HG03558 (cell line): ENCODE measurements around the gene EEF1AKMT1.
"Not testable (repeated sequence)": the region's sequence is repeated elsewhere in the genome, so short reads cannot be mapped to it uniquely, and the experiment has no call there.

ENCODE experiments used
- ATAC-seq: cut with Tn5 transposase; IDR thresholded peaks from one replicate; pipeline ENCODE4 v1.9.1; 2021; ENCODE audit warnings: moderate number of reproducible peaks; ENCODE audit not compliant: unreplicated experiment; ENCODE audit errors: extremely low read depth

The EEF1AKMT1 gene

DNA sequence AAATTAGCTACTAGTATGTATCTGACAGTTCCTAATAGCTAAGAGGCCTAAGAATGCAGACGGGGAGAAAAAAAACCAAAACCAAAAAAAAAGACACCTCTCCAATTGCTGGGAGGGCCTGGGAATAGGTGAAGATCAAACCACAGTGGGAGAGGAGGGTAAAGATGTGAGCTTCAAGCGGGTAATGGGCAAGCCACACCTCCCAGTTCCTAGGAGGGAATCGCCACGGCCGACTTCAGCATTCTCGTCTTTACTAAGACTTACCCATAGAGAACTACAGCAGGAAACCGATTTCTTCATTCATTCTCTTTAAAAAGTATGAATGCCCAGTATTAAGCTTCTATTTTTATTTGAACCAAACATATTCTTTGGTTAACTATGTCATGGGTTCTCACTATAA is 5.6 kb upstream of the EEF1AKMT1 start:
- no peak for ATAC-seq

DNA sequence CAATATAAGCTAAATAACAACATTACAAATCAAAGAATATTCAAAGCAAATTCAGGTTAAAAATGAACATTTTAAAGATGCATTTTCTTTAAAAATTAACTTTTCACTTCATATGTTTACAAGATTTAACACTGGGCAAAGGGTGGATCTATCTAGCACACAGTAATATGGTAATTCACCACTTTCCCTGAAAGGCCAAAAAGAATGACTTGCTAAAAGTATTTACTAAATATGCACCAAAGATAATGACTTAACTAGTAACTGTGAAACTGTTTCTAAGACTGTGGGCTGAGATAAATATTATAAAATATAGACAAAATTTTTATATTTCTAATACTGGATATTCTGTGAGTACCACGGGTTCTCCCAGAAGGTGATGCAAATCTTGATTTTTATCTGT is 4.5 kb upstream of the EEF1AKMT1 start:
- ATAC-seq: no peak

DNA sequence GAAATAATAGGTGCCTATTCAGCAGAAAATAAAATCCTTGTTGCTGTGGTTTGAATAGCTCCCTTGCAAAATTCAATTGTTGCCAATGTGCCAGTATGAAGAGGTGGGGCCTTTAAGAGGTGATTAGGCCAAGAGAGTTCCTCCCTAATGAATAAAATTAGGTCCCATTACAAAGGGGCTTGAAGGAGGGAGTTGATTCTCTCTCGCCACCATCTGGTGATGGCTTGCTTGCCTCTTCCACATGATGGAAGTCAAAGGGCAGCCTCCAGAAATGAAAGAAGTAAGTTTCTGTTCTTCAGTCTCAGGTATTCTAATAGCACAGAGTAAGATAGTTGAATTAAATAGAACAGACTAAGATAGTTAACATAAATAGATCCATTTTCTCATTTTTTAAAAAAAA is 3.0 kb upstream of the EEF1AKMT1 start:
- no peak for ATAC-seq

DNA sequence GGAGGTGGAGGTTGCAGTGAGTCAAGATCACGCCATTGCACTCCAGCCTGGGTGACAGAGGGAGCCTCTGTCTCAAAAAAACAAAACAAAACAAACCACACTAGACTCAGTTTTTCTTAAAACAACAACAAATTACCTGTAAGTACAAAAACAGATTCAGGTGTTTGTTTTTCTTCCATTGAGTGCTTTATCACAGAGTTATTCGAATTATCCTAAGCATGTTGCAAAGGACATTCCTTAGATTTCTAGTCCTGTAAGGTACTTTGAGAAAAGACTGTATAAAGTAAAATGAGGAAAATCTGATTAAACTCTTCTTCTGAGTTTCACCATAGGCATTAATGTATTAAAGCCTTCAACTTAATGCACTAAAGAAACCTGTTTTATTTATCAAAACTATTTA is 2.2 kb upstream of the EEF1AKMT1 start:
- no peak for ATAC-seq

DNA sequence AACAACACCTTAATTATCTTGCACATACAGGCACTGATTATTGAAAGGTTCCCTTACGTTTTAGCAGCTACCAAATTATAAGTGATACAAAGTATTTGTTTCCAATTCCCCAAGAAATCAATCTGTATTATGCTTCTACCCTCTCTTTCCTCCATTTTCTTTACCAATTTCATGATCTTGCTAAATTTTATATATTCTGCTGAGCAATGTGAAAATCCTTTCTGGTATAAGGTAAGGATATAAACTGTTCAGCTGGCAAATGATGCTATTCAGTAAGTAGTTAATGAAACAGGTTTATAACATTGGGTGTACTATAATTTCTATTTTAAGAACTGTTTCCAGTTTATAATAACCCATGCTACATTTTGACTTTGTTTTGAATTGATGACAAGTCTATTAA is 985 bp upstream of the EEF1AKMT1 start:
- no peak for ATAC-seq

DNA sequence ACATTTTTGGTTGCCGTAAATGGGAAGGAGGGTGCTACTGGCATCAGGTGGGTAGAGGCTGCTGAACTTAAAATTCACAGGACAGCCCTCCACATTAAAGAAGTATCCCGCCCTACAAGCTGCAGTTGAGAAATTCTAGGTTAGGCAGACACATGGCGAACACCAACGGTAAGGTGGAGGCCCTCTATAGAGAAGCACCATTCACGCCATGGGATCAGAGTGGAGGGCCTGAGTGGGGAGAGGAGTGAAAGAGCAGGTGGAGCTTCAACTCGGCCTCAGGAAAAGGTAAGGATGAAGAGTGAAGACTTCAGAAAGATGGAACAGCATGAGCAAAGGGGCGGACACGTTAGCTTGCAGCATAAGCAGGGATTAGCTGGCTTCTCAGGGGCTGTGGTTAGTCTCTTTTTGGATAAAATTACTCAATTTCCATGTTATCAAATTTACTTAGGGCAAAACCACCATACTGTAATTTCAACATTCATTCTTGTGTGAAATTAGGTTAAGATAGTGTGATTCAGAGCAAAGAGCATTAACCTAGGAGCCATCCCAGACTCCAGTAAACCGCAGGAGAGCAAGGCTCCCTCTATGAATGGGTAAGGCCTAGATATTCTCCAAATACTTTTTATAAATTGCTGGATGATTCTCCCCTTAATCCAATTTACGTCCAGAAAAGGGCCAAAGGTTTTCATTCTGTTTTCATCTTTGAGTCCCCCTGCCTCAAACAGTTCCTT is 1.2 kb downstream of the EEF1AKMT1 start:
- no peak for ATAC-seq

DNA sequence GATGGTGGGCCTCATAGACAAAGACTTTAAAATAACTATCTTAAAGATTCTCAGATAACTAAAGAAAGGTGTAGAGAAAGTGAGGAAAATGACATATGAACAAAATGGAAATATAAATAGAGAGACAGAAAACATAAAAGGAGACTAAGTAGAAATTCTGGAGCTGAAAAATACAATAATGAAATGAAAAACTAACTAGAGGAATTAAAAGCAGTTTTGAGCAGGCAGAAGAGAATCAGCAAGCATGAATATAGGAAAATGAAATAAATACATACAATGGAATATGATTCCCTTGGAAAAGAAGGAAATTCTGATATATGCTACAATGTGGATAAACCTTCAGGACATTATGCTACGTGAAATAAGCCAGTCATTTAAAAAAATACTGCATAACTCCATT is 3.9 kb downstream of the EEF1AKMT1 start:
- ATAC-seq: no peak

DNA sequence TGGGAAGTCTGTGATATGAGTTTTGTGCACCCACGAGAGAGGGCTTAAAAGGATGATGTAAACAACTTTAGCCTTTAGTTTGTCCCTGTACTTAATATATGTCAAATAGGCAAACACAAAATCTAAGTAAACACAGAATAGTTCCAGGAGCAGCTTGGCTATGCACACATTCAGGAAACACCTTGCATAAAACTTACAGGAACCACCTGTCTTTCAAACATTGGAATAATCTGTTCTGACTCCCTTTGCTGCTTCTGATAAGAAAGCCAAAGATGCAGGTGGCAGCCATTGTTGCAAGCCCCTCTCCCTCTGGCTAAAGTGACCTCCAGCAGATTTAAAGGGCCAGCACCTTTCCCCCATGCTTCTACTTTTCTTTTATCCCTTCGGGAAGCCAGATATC is 4.7 kb downstream of the EEF1AKMT1 start:
- ATAC-seq: no peak

DNA sequence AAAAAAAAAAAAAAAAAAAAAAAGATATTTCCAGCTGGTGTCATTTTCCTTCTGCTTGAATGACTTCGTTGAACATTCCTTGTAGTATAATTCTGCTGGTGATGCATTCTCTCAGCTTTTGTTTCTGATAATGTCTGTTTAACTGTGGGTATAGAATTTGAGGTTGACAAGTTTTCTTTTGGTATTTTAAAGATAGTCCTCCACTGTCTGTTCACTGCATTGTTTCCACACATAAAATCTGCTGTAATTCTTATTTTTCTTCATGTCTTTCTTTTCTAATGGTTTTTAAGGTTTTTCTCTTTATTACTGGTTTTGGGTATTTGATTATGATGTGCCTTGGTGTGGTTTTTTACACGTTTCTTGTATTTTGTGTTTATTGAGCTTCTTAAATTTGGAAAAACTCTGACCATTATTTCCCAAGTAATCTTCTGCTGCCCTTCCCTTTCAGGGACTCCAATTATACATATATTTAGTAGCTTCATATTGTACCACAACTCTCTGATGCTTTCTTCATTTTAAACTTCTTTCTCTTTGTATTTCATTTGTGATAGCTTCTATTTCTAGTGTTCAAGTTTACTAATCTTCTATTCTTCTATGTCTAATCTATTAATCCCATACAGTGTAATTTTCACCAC is 6.3 kb downstream of the EEF1AKMT1 start:
- no peak for ATAC-seq

DNA sequence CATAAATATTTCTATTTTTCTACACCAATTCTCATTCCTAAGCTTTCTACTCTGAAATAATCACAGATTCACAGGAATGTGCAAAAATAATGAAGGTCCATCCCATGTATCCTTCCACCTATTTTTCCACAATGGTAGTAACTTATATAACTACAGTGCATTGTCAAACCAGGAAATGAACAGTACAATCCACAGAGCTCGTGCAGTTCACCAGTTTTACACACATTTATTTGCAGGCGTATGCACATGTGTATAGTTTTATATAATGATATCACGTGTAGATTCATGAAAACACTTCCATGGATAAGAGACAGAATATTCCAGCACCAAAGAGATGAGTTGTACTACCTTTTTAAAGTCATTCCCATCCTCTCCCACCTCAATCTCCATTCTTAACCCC is 12.9 kb downstream of the EEF1AKMT1 start:
- ATAC-seq: no peak

DNA sequence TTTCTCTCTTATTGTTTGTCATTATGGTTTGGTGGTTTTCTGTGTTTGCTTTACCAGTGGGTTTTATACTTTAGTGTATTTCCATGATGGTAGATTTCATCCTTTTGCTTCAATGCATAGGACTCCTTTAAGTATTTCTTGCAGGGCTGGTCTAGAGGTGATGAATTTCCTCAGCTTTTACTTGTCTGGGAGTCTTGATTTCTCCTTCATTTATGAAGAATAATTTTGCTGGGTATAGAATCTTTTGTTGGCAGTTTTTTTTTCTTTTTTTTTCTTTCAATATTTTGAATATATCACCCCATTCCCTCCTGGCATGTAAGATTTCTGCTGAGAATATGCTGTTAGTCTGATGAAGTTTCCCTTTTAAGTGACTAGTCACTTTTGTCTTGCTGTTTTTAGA is 19.8 kb downstream of the EEF1AKMT1 start:
- no peak for ATAC-seq

DNA sequence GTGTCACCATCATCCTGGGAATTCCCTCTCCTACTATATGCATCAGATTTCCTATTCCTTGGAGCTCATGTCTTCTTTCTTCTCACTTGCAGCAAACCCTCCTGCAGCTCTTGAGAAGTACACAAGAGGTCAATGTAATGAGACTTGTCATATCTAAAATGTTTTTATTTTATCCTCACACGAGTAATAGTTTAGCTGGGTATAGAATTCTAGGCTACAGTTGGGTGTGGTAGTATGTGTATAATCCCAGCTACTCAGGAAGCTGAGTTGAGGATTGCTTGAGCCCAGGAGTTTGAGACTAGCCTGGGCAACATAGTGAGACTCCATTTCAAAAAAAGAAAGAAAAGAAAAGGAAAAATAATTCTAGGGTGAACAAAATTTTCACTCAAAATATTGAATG is 24.4 kb downstream of the EEF1AKMT1 start:
- ATAC-seq: no peak

DNA sequence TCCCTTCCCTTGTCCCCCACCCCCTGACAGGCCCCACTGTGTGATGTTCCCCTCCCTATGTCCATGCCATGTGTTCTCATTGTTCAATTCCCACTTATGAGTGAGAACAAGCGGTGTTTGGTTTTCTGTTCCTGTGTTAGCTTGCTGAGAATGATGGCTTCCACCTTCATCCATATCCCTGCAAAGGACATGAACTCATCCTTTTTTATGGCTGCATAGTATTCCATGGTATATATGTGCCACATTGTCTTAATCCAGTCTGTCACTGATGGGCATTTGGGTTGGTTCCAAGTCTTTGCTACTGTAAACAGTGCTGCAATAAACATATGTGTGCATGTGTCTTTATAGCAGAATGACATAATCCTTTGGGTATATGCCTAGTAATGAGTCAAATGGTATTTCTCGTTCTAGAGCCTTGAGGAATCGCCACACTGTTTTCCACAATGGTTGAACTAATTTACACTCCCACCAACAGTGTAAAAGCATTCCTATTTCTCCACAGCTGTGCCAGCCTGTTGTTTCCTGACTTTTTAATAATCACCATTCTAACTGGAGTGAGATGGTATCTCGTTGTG is 29.8 kb downstream of the EEF1AKMT1 start:
- ATAC-seq: not testable (repeated sequence)

DNA sequence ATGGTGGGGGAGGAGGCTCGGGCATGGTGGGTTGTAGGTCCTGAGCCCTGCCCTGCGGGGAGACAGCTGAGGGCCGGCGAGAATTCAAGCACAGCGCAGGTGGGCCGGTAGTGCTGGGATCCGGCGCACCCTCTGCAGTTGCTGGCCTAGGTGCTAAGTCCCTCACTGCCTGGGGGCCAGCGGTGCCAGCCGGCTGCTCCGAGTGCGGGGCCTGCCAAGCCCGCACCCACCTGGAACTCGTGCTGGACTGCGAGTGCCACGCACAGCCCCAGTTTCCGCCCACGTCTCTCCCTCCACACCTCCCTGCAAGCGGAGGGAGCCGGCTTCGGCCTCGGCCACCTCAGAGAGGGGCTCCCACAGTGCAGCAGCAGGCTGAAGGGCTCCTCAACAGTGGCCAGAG is 33.7 kb downstream of the EEF1AKMT1 start:
- ATAC-seq: no peak

DNA sequence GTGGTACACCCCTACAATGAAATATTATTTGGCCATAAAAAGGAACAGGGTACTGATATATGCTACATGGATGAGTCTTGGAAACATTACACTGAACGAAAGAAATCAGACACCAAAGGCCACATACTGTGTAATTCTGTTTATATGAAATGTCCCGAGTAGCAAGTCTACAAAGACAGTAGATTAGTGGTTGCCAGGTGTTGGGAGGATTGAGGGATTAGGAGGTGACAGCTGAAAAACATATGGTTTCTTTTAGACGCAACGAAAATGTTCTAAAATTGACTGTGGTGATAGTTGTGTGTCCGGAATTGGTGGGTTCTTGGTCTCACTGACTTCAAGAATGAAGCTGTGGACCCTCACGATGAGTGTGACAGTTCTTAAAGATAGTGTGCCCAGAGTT is 35.1 kb downstream of the EEF1AKMT1 start:
- ATAC-seq: no peak

DNA sequence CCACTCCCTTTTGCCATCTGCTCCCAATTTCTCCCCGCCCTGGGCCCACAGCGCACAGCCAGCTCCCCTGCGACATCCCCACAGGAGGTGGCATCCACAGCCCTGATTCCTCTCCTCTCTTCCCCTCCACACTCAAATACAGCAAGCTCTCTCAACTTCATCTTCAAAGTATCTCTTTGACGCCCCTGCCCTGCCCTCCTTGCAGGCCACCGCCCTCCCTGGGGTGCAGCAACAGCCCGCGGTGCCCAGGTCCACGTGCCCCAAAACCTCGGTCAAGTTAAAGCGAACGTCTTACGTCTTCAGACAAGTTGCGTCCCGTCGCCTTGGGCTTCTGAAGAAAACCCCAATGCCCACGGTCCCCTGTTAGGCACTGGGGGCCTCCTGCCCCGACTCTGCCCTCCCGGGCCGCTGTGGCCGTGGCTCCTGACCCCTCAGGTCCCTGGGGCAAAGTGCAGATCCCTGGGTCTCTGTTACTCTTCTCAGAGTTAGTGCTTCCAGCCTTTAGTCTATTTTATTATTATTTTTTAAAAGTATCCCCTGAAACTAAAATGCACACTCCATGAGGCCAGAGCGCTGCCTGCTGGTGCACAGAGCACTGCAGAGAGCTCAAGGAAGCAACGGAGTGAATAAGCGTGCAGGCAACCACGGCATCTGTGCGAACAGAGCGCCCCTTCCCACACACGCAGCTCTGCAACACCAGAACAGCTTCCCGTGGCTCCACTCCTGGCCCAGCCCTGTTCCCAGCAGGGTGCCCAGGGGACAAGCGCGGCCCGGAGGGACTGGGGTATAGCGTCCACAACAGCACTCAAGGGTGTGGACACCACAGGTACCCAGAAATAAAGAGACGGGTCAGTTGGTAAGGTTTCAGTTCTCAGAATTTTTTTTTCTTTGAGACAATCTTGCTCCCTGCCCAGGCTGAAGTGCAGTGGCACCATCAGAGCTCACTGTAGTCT is 43.9 kb downstream of the EEF1AKMT1 start:
- ATAC-seq: no peak

DNA sequence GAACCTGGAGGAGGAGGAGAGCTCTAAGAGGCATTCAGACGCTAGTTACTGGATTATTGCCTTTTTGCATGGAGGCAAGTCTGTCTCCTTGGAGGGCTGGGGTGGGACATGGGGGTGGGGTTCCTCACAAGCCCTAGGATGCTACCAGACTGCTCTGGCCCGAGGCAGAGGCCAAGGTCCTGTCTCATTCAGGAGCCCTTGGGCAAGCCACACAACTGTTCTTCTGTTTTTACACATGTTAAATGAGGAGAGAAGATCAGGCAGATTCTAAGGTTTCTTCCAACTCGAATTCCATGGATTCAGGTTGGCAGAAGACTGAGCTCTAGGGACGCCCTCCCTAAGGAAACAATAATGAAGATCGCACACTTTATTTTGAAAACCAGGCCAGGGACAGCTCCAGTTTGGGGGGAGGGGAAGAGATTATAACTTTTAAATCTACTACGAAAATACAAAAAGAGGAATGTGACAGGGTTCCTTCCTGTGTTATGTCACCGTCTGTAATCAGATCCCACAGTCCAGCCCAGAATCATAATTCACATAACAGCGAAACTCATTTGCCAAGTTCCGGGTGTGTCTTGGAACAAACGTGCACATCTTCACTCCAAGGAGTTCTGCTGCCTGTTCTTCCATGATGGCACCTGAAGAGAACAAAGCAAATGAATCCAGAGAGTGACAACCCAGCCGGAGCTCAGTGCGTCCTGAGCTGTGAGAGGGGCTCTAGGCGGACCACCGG is 45.0 kb downstream of the EEF1AKMT1 start:
- ATAC-seq: no peak

DNA sequence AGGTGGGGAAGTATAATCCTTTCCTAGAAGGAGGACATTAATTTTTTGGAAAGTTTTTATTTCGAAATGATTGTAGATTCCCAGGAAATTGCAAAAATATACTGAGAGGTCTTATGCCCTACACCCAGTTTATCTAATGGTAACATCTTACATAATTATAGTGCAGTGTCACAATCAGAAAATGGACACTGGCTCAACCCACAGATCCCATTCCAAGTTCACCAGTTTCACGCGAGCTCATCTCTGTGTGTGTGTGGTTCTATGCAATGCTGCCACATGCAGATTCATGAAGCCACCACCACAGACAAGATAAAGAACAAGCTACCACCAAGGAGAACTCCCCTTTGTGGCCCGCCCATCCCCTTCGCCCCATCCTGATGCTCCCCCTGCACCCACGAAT is 45.9 kb downstream of the EEF1AKMT1 start:
- no peak for ATAC-seq

DNA sequence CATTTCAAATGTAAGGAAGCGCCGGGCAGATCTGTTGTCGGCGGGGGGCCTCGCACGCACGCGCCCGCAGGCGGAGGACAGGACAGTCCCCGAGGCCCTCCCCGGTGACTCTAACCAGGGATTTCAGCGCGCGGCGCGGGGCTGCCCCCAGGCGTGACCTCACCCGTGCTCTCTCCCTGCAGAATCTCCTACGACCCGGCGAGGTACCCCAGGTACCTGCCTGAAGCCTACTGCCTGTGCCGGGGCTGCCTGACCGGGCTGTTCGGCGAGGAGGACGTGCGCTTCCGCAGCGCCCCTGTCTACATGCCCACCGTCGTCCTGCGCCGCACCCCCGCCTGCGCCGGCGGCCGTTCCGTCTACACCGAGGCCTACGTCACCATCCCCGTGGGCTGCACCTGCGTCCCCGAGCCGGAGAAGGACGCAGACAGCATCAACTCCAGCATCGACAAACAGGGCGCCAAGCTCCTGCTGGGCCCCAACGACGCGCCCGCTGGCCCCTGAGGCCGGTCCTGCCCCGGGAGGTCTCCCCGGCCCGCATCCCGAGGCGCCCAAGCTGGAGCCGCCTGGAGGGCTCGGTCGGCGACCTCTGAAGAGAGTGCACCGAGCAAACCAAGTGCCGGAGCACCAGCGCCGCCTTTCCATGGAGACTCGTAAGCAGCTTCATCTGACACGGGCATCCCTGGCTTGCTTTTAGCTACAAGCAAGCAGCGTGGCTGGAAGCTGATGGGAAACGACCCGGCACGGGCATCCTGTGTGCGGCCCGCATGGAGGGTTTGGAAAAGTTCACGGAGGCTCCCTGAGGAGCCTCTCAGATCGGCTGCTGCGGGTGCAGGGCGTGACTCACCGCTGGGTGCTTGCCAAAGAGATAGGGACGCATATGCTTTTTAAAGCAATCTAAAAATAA is 52.1 kb downstream of the EEF1AKMT1 start:
- ATAC-seq: no peak
